GM18499 (cell line): Measurements from ENCODE around the gene ZNFX1.

Source experiments
- ATAC-seq: cut with Tn5 transposase; IDR thresholded peaks from one replicate; pipeline ENCODE4 v1.9.1; 2021; ENCODE audit warnings: moderate number of reproducible peaks; ENCODE audit not compliant: insufficient read depth, unreplicated experiment

The ZNFX1 gene

DNA sequence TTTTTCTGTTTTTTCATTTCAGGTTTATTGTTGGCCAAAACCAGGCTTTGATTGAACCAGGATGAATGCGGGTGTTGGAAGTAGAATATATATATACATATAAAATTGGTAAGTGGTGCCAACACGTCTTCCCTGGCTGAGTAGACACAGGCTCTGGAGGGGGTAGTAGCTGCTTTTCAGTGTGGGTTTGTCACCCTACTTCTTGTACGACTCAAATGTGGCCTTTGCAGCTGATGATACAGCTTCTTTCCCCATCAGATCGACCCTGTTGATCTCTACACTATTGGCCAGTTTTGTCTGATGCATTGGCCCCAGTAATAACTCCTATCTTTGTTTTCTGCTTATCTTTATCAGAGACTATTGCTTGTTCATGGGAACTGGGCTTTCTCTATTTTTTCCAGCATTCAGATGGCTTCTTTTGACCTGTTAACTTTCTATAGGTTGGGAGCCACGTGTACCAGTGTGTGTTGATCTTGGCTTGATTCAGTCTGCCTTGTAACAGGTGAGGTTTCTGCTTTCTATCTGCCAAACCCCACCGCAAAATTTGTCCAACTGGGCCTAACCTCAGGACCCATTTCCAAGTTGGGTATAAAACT lies 2.7 kb upstream of the ZNFX1 start:
- no peak for ATAC-seq

- no peak for ATAC-seq
Observed at GRCh38 chr20:49279677-49280462, 2.0 kb upstream of the ZNFX1 start.

GRCh38 chr20:49278818-49279676 lies 1.2 kb upstream of the ZNFX1 start:
- no peak for ATAC-seq

DNA sequence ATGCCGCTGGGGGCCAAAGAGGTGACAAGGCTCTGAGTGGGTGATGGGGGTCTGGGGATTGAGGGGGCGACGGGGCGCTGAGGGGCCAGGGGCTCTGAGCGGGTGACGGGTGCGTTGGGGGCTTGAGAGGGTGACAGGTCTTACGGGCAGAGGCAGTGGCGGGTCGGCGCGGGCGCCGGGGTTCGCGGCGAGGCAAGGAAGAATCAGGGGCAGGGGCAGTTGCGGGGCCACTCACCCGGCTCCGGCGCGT lies 146 bp downstream of the ZNFX1 start:
- no peak for ATAC-seq

GRCh38 chr20:49276961-49277785 lies 684 bp downstream of the ZNFX1 start:
- ATAC-seq, result no peak

GRCh38 chr20:49276161-49276960 lies 1.5 kb downstream of the ZNFX1 start:
- no peak for ATAC-seq

DNA sequence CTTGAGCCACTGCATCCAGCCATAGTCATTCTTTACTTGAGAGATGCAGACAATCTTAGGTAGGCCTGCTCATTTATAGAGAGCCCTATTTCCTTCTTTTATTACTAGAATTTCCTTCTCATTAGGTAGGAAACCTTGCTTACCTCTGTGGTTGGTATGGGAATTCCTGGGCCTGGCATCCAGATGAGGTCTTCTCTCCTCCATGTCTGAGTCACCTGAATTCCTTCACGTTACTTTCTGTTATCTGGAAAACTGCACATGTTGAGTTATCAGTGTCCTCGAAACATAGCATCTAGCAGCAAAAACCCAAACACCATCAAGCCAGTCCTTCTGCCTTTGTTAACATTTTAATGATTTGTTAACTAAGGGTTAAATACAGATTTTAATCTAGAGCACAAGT lies 2.2 kb downstream of the ZNFX1 start:
- ATAC-seq, result no peak

DNA sequence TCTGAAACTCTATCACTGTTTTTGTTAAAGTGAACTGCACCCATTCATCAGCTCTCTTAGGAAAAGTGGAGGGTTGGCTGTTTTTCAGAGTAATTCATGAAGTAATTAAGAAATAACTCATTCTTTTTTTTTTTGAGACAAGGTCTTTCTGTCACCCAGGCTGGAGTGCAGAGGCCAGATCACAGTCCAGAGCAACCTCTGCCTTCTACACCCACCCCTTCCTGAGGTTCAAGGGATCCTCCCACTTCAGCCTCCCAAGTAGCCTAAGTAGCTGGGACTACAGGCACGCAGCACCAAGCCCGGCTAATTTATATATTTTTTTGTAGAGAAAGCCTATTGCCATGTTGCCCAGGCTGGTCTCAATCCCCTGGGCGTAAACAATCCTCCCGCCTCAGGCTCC lies 2.6 kb downstream of the ZNFX1 start:
- ATAC-seq, result no peak

GRCh38 chr20:49273696-49274277 lies 4.1 kb downstream of the ZNFX1 start:
- no peak for ATAC-seq

DNA sequence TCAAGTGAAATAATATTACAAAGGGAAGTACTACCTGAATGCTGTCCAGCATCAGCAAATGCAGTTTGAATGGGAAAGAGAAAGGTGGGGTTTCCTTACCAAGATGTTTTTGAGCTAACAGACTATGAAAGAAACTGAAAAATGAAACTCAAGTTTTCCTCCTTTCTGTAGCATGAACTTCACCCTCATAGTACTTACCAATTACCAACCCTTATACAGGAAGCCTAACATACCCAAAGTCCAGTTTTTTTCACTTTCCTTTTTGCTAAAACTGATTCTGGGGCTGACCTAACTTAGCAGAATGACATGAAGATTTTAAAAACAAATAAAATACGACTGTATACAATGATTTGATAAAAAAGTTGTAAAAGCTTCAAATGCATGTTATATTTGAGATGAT lies 5.2 kb downstream of the ZNFX1 start:
- ATAC-seq, result no peak

DNA sequence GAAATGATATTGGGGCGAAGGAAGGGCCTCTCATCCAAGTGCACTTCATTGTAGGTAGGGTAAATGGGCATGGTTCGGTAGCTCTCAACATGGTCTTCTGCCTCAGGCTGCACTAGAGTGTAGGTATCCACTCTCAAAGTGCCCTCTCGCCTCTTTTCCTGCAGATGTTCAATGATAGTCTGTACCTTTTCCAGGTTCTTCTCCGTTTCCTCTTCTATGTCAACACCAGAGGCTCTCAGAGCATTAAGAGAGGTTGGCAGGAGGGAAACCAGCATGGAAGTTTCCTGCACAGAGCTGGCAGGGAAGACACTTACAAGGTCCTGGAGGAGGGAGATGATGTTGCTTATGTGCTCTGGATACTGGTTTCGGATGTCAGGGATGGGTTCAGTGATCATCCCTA lies 7.1 kb downstream of the ZNFX1 start:
- ATAC-seq, result no peak

DNA sequence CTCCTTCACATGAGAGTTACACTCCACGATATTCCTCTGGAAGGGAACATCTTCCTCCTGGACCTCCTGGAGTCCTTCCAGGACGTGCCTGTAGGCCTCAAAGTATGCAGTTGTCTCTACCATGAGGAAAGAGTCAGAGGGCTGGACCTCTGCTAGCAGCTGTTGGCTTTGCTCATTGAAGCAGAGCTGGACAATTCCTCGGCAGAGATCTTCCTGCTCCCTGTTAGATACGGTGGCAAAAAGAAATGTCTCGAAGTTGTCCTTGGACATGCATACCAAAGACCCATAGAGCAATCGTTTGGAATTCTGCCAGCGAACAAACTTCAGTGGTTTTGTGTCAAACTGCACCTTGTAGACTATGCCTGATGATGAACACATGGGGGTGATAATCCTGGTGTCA lies 7.7 kb downstream of the ZNFX1 start:
- no peak for ATAC-seq

GRCh38 chr20:49268600-49269365 lies 9.1 kb downstream of the ZNFX1 start:
- no peak for ATAC-seq

DNA sequence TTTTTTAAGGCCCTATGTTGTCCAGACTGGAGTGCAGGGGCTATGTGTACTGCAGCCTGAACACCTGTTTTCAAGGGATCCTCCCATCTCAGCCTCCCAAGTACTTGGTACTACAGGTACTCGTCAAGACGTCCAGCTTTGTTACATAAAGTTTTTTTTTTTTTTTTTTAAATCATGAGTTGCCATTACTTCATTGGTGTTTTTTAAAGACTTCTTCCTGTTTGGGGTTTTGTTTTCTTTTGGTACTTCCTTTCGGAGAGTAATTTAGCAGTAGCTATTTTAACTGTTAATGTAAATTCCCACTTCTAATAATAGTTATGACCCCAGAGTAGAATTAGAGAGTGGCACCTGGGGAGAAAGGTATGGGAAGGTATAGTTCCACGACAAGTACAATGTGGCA lies 10.5 kb downstream of the ZNFX1 start:
- no peak for ATAC-seq

GRCh38 chr20:49262444-49262843 lies 15.4 kb downstream of the ZNFX1 start:
- ATAC-seq, result no peak

GRCh38 chr20:49261173-49261572 lies 16.7 kb downstream of the ZNFX1 start:
- ATAC-seq, result no peak

- ATAC-seq, result no peak
Observed at GRCh38 chr20:49260218-49260617, 17.6 kb downstream of the ZNFX1 start.

GRCh38 chr20:49259799-49260198 lies 18.1 kb downstream of the ZNFX1 start:
- ATAC-seq, result no peak

GRCh38 chr20:49259284-49259683 lies 18.6 kb downstream of the ZNFX1 start:
- ATAC-seq, result no peak
